Measurements from ENCODE around the gene GNB1. TPM values are rescaled to one million over a fixed set of nuclear protein-coding genes. Genes with fewer than 3 reads are reported as not detected.
A peak's percentile ranks its signal among the peaks of the same experiment; 100 is the strongest.

Gene GNB1
- polyA plus RNA-seq, 1 donor, result 226 TPM

DNA sequence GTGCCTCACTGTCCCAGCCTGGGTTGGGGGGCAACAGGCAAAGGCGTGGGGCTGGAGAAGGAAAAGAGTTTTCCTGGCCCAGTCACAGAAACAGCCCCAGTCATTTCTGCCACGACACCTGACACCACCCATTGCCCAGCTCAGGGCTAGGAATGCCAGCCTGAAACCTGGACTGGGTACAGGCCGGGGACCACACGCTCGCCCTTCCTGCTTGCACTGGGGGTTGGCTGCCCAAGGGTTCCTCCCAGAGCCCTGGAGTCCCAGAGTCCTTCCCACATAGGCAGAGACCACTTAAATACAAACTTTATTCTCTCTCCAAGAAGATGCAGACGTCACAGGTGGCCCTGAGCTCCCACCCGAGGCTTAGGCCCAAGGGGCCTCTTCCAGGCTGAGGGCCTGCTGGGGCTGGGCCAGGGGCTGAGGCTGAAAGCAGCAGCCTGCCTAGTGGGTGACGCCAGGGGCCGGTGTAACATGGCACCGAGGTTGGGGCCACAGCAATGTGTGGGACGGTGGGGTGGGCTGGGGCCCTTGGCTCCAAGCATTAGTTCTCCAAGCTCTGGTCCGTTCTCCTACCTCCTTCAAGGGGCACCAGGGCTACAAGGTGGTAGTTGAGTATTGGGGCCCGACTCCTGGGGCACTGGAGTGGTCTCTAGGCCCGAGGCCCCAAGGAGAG lies 26.6 kb upstream of the GNB1 start:
- H3K9me3 ChIP-seq (ENCODE audit: control insufficient read depth, low read depth, low read length), result peaks cover 5% of the 10 kb centered on the region
- peaks cover 50% of the 10 kb centered on the region for H3K4me1 ChIP-seq (ENCODE audit: control insufficient read depth, insufficient read depth, low read length)
- DNase-seq, result no peak
- no peak overlapping the region for H3K4me3 ChIP-seq (ENCODE audit: low read length)
- no CpG with 5 or more reads among the region's 14 CpGs for WGBS (ENCODE audit: insufficient coverage, low lambda C conversion rate)
- H3K27ac ChIP-seq (ENCODE audit: low read length), result no peak overlapping the region
- H3K36me3 ChIP-seq (ENCODE audit: control insufficient read depth, insufficient read depth, low read length), result no peaks in the 10 kb centered on the region
- no peaks in the 10 kb centered on the region for H3K27me3 ChIP-seq (ENCODE audit: control insufficient read depth, insufficient read depth, low read length)

GRCh38 chr1:1916851-1917251 lies 26.0 kb upstream of the GNB1 start:
- DNase-seq, result no peak
- Histone ChIP-seq H3K36me3 (ENCODE audit: control insufficient read depth, insufficient read depth, low read length) (no peaks in the 10 kb centered on the region), H3K9me3 (ENCODE audit: control insufficient read depth, low read depth, low read length) (peaks cover 5% of the 10 kb centered on the region), H3K4me3 (ENCODE audit: low read length) (no peak overlapping the region), H3K4me1 (ENCODE audit: control insufficient read depth, insufficient read depth, low read length) (peaks cover 44% of the 10 kb centered on the region), H3K27ac (ENCODE audit: low read length) (no peak overlapping the region), H3K27me3 (ENCODE audit: control insufficient read depth, insufficient read depth, low read length) (no peaks in the 10 kb centered on the region)
- no CpG with 5 or more reads among the region's 19 CpGs for WGBS (ENCODE audit: insufficient coverage, low lambda C conversion rate)

DNA sequence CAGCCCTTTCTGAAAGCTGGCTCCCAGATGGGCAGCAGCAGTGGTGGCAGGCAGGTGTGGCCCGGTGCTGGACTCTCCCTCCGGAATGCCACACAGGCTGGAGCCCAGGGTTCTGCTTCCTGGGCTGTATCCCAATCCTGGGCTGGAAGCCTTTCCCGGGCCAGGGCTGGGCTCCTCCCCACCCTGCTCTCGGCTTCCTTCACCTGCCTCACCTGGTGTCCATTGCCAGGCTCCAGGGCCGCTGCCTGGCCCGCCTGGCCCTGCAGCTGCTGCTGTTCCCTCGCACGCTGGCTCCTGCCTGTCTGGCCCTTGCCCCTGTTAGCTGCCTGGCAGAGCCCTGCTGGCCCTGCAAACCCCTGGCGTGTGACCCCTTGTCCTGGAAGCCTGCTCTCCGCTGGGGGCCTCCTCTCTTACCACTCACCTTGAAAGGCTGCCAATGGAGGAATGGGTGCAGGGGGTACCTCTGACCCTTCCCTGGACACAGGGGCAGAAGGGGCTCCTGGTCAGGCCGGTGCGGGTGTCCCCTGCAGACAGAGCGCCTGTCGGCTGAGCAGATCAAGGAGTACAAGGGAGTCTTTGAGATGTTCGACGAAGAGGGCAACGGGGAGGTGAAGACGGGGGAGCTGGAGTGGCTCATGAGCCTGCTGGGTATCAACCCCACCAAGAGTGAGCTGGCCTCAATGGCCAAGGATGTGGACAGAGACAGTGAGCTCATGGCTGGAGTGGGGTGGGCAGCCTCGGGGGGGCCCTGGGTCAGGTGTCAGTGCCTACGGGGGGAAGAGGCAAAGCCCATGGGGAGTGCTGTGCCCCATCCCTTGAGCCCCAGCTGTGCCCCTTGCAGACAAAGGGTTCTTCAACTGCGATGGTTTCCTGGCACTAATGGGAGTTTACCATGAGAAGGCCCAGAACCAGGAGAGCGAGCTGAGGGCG lies 25.3 kb upstream of the GNB1 start:
- Histone ChIP-seq H3K4me3 (ENCODE audit: low read length) (no peak overlapping the region), H3K9me3 (ENCODE audit: control insufficient read depth, low read depth, low read length) (peaks cover 5% of the 10 kb centered on the region), H3K36me3 (ENCODE audit: control insufficient read depth, insufficient read depth, low read length) (no peaks in the 10 kb centered on the region), H3K27me3 (ENCODE audit: control insufficient read depth, insufficient read depth, low read length) (no peaks in the 10 kb centered on the region), H3K27ac (ENCODE audit: low read length) (no peak overlapping the region), H3K4me1 (ENCODE audit: control insufficient read depth, insufficient read depth, low read length) (peaks cover 37% of the 10 kb centered on the region)
- DNase-seq, result no peak
- WGBS (ENCODE audit: insufficient coverage, low lambda C conversion rate), result no CpG with 5 or more reads among the region's 23 CpGs

DNA sequence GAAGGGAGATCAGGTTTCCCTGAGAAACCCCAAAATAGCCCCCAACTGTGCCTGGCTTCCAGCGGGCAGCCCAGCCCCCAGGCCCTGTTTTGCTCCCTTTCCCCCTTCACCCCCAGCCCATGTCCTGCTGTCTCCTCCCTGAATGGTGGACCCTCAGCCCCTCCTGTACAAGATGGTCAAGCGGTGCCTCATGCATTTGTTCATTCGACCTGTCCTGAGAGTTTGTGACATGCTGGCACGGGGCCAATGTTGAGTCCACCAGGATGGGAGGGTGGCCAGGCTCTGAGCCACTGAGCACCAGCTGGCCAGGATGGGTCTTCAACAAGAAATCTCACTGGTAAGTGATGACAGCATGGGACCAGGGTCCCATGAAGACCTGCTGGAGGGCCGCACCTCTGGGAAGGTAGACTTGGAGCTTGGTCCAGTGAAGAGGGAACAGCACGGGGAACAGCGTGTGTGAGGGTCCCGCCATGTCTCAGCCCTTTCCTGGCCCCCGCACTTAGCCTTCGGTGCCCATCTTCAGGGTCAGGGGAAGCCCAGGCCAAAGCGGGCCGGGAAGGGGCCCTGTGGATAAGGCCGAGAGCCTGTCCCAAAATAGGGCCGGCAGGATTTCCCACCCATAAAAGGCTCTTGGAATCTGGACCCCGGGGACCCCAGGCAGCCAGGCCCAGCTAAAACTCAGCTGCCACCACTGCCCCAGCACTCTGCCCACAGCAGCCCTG lies 24.2 kb upstream of the GNB1 start, which contains the start of gene CALML6:
Gene CALML6, plus strand, starts transcription at position 290 of the 722 bp plus-strand sequence. Its CDS starts 21 bp downstream, at position 311.
- no CpG with 5 or more reads among the region's 15 CpGs for WGBS (ENCODE audit: insufficient coverage, low lambda C conversion rate)

GRCh38 chr1:1914101-1914970 lies 23.4 kb upstream of the GNB1 start:
- Histone ChIP-seq H3K27me3 (ENCODE audit: control insufficient read depth, insufficient read depth, low read length) (no peaks in the 10 kb centered on the region), H3K36me3 (ENCODE audit: control insufficient read depth, insufficient read depth, low read length) (no peaks in the 10 kb centered on the region), H3K27ac (ENCODE audit: low read length) (peak overlapping the region; percentile 63), H3K4me3 (ENCODE audit: low read length) (no peak overlapping the region), H3K4me1 (ENCODE audit: control insufficient read depth, insufficient read depth, low read length) (peaks cover 26% of the 10 kb centered on the region), H3K9me3 (ENCODE audit: control insufficient read depth, low read depth, low read length) (peaks cover 2% of the 10 kb centered on the region)
- no CpG with 5 or more reads among the region's 20 CpGs for WGBS (ENCODE audit: insufficient coverage, low lambda C conversion rate)
- DNase-seq, result peak; percentile 47 to 74

More for the DNA sequence above, 24.2 kb upstream of the GNB1 start, which contains the start of gene CALML6:
- Histone ChIP-seq H3K9me3 (ENCODE audit: control insufficient read depth, low read depth, low read length) (peaks cover 5% of the 10 kb centered on the region), H3K4me1 (ENCODE audit: control insufficient read depth, insufficient read depth, low read length) (peaks cover 26% of the 10 kb centered on the region), H3K4me3 (ENCODE audit: low read length) (no peak within 1 kb of the TSS), H3K27me3 (ENCODE audit: control insufficient read depth, insufficient read depth, low read length) (no peaks in the 10 kb centered on the region), H3K27ac (ENCODE audit: low read length) (peak within 1 kb of the TSS; percentile 63), H3K36me3 (ENCODE audit: control insufficient read depth, insufficient read depth, low read length) (no peaks in the 10 kb centered on the region)
- DNase-seq, result no peak

GRCh38 chr1:1911350-1912041 lies 20.6 kb upstream of the GNB1 start:
- DNase-seq, result no peak
- Histone ChIP-seq H3K27ac (ENCODE audit: low read length) (no peak overlapping the region), H3K4me1 (ENCODE audit: control insufficient read depth, insufficient read depth, low read length) (peaks cover 26% of the 10 kb centered on the region), H3K36me3 (ENCODE audit: control insufficient read depth, insufficient read depth, low read length) (no peaks in the 10 kb centered on the region), H3K27me3 (ENCODE audit: control insufficient read depth, insufficient read depth, low read length) (no peaks in the 10 kb centered on the region), H3K4me3 (ENCODE audit: low read length) (no peak overlapping the region), H3K9me3 (ENCODE audit: control insufficient read depth, low read depth, low read length) (no peaks in the 10 kb centered on the region)
- no CpG with 5 or more reads among the region's 13 CpGs for WGBS (ENCODE audit: insufficient coverage, low lambda C conversion rate)

GRCh38 chr1:1910651-1911331 lies 19.9 kb upstream of the GNB1 start:
- H3K4me1 ChIP-seq (ENCODE audit: control insufficient read depth, insufficient read depth, low read length), result peaks cover 29% of the 10 kb centered on the region
- H3K4me3 ChIP-seq (ENCODE audit: low read length), result no peak overlapping the region
- H3K27ac ChIP-seq (ENCODE audit: low read length), result no peak overlapping the region
- H3K36me3 ChIP-seq (ENCODE audit: control insufficient read depth, insufficient read depth, low read length), result no peaks in the 10 kb centered on the region
- whole genome bisulfite sequencing (ENCODE audit: insufficient coverage, low lambda C conversion rate), result no CpG with 5 or more reads among the region's 22 CpGs
- H3K27me3 ChIP-seq (ENCODE audit: control insufficient read depth, insufficient read depth, low read length), result no peaks in the 10 kb centered on the region
- DNase-seq, result no peak
- H3K9me3 ChIP-seq (ENCODE audit: control insufficient read depth, low read depth, low read length), result no peaks in the 10 kb centered on the region

DNA sequence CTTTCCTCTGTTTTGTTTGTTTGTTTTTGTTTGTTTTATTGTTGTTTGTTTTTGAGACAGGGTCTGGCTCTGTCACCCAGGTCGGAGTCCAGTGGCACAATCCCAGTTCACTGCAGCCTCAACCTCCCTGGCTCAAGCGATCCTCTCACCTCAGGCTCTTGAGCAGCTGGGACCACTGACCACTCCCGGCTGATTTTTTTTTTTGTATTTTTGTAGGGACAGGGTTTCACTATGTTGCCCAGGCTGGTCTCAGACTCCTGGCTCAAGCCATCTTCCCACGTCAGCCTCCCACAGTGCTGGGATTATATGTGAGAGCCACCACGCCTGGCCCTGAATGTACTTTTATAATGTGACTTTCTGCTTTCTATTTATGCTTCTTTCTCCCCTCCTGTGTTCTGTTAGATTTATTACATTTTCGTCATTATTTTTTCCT lies 19.2 kb upstream of the GNB1 start:
- DNase-seq, result no peak

DNA sequence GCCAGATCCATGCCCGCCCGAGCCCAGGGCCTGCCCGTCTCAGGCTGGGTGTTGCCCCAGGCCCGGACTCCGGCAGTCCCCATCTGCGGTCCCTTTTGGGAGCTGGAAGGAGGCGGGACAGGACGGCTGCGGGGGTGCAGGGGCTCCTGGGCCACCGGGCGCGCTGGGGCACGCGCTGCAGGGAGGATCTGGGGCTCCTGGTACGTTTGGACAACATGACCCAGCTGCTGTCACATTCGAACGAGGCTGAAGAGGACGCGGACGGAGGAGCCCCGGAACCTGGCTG lies 17.6 kb upstream of the GNB1 start:
- peak overlapping the region; percentile 60 for H3K4me3 ChIP-seq (ENCODE audit: low read length)
- no peaks in the 10 kb centered on the region for H3K36me3 ChIP-seq (ENCODE audit: control insufficient read depth, insufficient read depth, low read length)
- peak overlapping the region; percentile 62 for H3K27ac ChIP-seq (ENCODE audit: low read length)
- H3K4me1 ChIP-seq (ENCODE audit: control insufficient read depth, insufficient read depth, low read length), result peaks cover 16% of the 10 kb centered on the region
- no peaks in the 10 kb centered on the region for H3K9me3 ChIP-seq (ENCODE audit: control insufficient read depth, low read depth, low read length)
- no CpG with 5 or more reads among the region's 21 CpGs for WGBS (ENCODE audit: insufficient coverage, low lambda C conversion rate)
- no peaks in the 10 kb centered on the region for H3K27me3 ChIP-seq (ENCODE audit: control insufficient read depth, insufficient read depth, low read length)
- no peak for DNase-seq

More for the DNA sequence above, 19.2 kb upstream of the GNB1 start:
- Histone ChIP-seq H3K9me3 (ENCODE audit: control insufficient read depth, low read depth, low read length) (no peaks in the 10 kb centered on the region), H3K27ac (ENCODE audit: low read length) (no peak overlapping the region), H3K4me1 (ENCODE audit: control insufficient read depth, insufficient read depth, low read length) (peaks cover 29% of the 10 kb centered on the region), H3K27me3 (ENCODE audit: control insufficient read depth, insufficient read depth, low read length) (no peaks in the 10 kb centered on the region), H3K36me3 (ENCODE audit: control insufficient read depth, insufficient read depth, low read length) (no peaks in the 10 kb centered on the region), H3K4me3 (ENCODE audit: low read length) (peak overlapping the region; percentile 53)
- WGBS (ENCODE audit: insufficient coverage, low lambda C conversion rate), result 83% methylated on average over 1 of the region's 6 CpGs
